Muscle layer of duodenum (tissue), 2 donors: Measurements from ENCODE around the gene PRPF8.

Source experiments
- H3K27ac ChIP-seq: one replicate; pipeline ENCODE4 v1.7.0; 2013; ENCODE audit warnings: mild to moderate bottlenecking, low read length
- H3K27me3 ChIP-seq: one replicate; pipeline ENCODE4 v1.7.0; 2013; ENCODE audit warnings: low read depth, mild to moderate bottlenecking, control low read depth, low read length
- H3K36me3 ChIP-seq, 2 donors: one replicate each; pipeline ENCODE4 v1.7.0; 2013; ENCODE audit warnings: low read length in 2 of 2, control low read depth in 1 of 2, mild to moderate bottlenecking in 1 of 2; ENCODE audit not compliant: insufficient read depth in 2 of 2, control insufficient read depth in 1 of 2
- H3K4me1 ChIP-seq, 2 donors: one replicate each; pipeline ENCODE4 v1.7.0; 2013; ENCODE audit warnings: low read length in 2 of 2, mild to moderate bottlenecking in 2 of 2, control low read depth in 1 of 2, moderate library complexity in 1 of 2; ENCODE audit not compliant: insufficient read depth in 2 of 2, control insufficient read depth in 1 of 2
- H3K4me3 ChIP-seq, 2 donors: one replicate each; pipeline ENCODE4 v1.7.0; 2013; ENCODE audit warnings: low read length in 2 of 2, low read depth in 1 of 2, mild to moderate bottlenecking in 1 of 2
- H3K9me3 ChIP-seq, 2 donors: one replicate each; pipeline ENCODE4 v1.7.0; 2013; ENCODE audit warnings: low read length in 2 of 2, control low read depth in 1 of 2, mild to moderate bottlenecking in 1 of 2; ENCODE audit not compliant: control insufficient read depth in 1 of 2
- donor health status: healthy.

The PRPF8 gene

GRCh38 chr17:1684378-1685189 is at the start of gene PRPF8:
Gene PRPF8, minus strand, starts transcription at chr17:1684867. Its CDS starts 296 bp downstream, at chr17:1684571.
- Histone ChIP-seq H3K27me3 (no peaks in the 10 kb centered on the region), H3K36me3 (peaks cover 30 to 38% of the 10 kb centered on the region in 2 donors), H3K4me3 (peak within 1 kb of the TSS; percentile 79 to 91), H3K4me1 (peaks cover 5 to 24% of the 10 kb centered on the region in 2 donors), H3K27ac (peak within 1 kb of the TSS; percentile 85), H3K9me3 (no peaks in the 10 kb centered on the region)

DNA sequence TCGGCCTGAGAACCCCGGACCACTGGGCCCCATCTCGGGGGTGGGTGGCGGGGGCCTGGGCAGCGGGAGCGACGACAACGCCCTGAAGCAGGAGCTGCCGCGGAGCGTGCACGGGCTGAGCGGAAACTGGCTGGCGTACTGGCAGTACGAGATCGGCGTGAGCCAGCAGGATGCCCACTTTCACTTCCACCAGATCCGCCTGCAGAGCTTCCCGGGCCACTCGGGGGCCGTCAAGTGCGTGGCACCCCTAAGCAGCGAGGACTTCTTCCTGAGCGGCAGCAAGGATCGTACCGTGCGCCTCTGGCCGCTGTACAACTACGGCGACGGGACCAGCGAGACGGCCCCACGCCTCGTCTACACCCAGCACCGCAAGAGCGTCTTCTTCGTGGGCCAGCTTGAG is 49.1 kb upstream of the PRPF8 start:
- peaks cover 0 to 51% of the 10 kb centered on the region in 2 donors for H3K36me3 ChIP-seq
- peaks cover 0 to 12% of the 10 kb centered on the region in 2 donors for H3K4me1 ChIP-seq
- H3K27ac ChIP-seq = no peak overlapping the region
- H3K27me3 ChIP-seq = no peaks in the 10 kb centered on the region
- H3K9me3 ChIP-seq = no peaks in the 10 kb centered on the region
- H3K4me3 ChIP-seq = no peak overlapping the region

DNA sequence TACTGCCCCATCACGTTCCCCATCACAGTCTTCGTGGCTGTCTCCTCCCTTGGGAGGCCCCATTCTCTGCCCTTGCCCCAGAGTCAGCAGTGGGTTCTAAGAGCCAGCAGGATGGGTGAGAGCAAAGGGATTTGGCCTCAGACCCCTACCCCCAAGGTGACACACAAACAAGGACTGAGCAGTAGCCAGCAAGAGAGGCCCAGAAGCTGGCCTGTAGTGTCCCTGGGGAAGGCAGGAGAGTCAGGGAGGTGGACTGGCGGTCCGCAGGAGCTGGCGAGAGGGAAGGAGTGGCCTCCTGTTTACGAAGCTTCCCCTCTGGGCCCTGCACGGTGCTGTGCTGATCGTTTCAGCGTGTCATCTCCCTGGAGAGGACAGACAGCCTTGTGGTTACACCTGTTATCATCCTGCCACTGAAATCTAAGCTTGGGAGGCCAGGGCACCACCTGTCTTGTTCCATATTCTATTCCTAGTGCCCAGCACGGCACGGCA is 48.2 kb upstream of the PRPF8 start:
- peaks cover 0 to 12% of the 10 kb centered on the region in 2 donors for H3K4me1 ChIP-seq
- H3K9me3 ChIP-seq = no peaks in the 10 kb centered on the region
- H3K4me3 ChIP-seq = no peak overlapping the region
- peaks cover 0 to 52% of the 10 kb centered on the region in 2 donors for H3K36me3 ChIP-seq
- H3K27me3 ChIP-seq = no peaks in the 10 kb centered on the region
- H3K27ac ChIP-seq = no peak overlapping the region

DNA sequence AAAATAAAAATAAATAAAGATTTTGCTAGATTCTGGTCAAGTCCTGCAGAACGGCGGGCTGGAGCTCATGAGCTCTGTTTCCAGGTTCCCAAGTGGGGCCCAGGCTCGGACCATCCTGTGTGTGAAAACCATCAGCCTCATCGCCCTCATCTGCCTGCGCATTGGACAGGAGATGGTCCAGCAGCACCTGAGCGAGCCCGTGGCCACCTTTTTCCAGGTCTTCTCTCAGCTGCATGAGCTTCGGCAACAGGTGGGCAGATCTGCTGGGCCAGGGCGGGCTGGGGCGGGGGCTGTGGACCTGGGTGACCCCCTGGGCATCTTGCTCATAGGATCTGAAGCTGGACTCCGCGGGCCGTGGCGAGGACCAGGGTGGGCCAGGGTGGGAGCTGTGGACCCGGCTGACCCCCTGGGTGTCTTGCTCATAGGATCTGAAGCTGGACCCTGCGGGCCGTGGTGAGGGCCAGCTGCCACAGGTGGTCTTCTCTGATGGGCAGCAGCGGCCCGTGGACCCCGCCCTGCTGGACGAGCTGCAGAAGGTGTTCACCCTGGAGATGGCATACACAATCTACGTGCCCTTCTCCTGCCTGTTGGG is 47.7 kb upstream of the PRPF8 start:
- Histone ChIP-seq H3K36me3 (peaks cover 0 to 52% of the 10 kb centered on the region in 2 donors), H3K4me1 (peaks cover 0 to 12% of the 10 kb centered on the region in 2 donors)

GRCh38 chr17:1731194-1731506 is 46.5 kb upstream of the PRPF8 start:
- no peak overlapping the region for H3K27ac ChIP-seq

More for the DNA sequence above, 47.7 kb upstream of the PRPF8 start:
- no peak overlapping the region for H3K27ac ChIP-seq
- no peaks in the 10 kb centered on the region for H3K27me3 ChIP-seq
- H3K4me3 ChIP-seq = no peak overlapping the region
- no peaks in the 10 kb centered on the region for H3K9me3 ChIP-seq

GRCh38 chr17:1730326-1731193 is 45.9 kb upstream of the PRPF8 start:
- Histone ChIP-seq H3K4me3 (peak overlapping the region in 1 of 2 donors; percentile 12), H3K4me1 (peaks cover 0 to 16% of the 10 kb centered on the region in 2 donors), H3K27me3 (no peaks in the 10 kb centered on the region), H3K36me3 (peaks cover 0 to 60% of the 10 kb centered on the region in 2 donors), H3K9me3 (no peaks in the 10 kb centered on the region), H3K27ac (peak overlapping the region; percentile 39)

More at GRCh38 chr17:1731194-1731506, 46.5 kb upstream of the PRPF8 start:
- peaks cover 0 to 58% of the 10 kb centered on the region in 2 donors for H3K36me3 ChIP-seq
- no peaks in the 10 kb centered on the region for H3K9me3 ChIP-seq
- H3K27me3 ChIP-seq = no peaks in the 10 kb centered on the region
- peaks cover 0 to 14% of the 10 kb centered on the region in 2 donors for H3K4me1 ChIP-seq
- H3K4me3 ChIP-seq = no peak overlapping the region

DNA sequence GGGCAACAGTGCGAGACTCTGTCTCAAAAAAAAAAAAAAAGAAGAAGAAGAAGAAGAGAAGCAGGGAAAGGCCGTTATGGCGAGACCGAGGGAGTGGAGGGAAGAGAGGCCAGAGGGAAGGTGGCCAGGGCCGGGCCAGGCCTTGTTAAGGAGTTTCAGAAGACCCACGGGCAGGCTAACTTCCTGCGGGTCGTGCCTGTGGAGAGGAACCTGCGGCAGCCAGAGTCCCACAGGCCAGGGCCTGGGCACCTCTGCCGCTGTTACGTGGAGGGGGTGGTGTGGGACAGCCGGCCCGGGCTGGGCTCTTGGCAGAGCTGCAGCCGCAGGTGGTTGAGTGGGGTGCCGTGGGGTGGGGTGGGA is 45.3 kb upstream of the PRPF8 start:
- Histone ChIP-seq H3K27me3 (no peaks in the 10 kb centered on the region), H3K27ac (no peak overlapping the region), H3K4me1 (peaks cover 0 to 22% of the 10 kb centered on the region in 2 donors), H3K9me3 (no peaks in the 10 kb centered on the region), H3K4me3 (no peak overlapping the region), H3K36me3 (peaks cover 0 to 53% of the 10 kb centered on the region in 2 donors)

- peaks cover 0 to 42% of the 10 kb centered on the region in 2 donors for H3K36me3 ChIP-seq
- H3K4me1 ChIP-seq = peaks cover 0 to 27% of the 10 kb centered on the region in 2 donors
- no peak overlapping the region for H3K4me3 ChIP-seq
- H3K9me3 ChIP-seq = no peaks in the 10 kb centered on the region
- no peaks in the 10 kb centered on the region for H3K27me3 ChIP-seq
- H3K27ac ChIP-seq = no peak overlapping the region
Measured at GRCh38 chr17:1727876-1728630, 43.4 kb upstream of the PRPF8 start.

DNA sequence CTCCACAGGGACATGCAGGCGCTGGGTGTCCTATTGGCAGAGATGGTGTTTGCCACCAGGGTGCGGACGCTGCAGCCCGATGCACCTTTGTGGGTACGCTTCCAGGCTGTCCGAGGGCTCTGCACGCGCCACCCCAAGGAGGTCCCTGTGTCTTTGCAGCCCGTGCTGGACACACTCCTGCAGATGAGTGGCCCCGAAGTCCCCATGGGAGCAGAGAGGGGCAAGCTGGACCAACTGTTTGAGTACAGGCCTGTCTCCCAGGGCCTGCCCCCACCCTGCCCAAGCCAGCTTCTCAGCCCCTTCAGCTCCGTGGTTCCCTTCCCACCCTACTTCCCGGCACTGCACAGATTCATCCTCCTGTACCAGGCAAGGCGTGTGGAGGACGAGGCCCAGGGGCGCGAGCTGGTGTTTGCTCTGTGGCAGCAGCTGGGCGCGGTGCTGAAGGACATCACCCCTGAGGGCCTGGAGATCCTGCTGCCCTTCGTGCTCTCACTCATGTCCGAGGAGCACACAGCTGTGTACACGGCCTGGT is 42.7 kb upstream of the PRPF8 start:
- Histone ChIP-seq H3K4me1 (peaks cover 0 to 27% of the 10 kb centered on the region in 2 donors), H3K27me3 (no peaks in the 10 kb centered on the region), H3K36me3 (peaks cover 0 to 35% of the 10 kb centered on the region in 2 donors), H3K27ac (no peak overlapping the region), H3K4me3 (no peak overlapping the region), H3K9me3 (no peaks in the 10 kb centered on the region)

DNA sequence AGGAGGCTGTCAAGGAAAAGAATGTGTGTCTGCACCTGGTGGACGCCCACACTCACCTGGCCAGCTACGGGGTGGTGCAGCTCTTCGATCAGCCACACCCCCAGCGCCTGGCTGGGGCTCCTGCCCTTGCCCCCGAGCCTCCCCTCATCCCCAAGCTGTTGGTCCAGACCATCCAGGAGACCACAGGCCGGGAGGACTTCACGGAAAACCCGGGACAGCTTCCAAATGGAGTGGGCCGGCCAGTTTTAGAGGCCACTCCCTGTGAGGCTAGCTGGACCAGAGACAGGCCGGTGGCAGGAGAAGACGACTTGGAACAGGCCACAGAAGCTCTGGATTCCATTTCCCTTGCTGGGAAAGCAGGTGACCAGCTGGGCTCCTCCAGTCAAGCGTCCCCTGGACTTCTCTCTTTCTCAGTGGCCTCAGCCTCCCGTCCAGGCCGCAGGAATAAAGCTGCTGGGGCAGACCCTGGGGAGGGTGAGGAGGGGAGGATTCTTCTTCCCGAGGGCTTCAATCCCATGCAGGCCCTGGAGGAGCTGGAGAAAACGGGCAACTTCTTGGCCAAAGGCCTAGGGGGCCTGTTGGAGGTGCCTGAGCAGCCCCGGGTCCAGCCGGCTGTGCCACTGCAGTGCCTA is 42.1 kb upstream of the PRPF8 start:
- no peaks in the 10 kb centered on the region for H3K27me3 ChIP-seq
- no peak overlapping the region for H3K4me3 ChIP-seq
- no peaks in the 10 kb centered on the region for H3K9me3 ChIP-seq
- H3K27ac ChIP-seq = no peak overlapping the region
- peaks cover 0 to 32% of the 10 kb centered on the region in 2 donors for H3K36me3 ChIP-seq
- H3K4me1 ChIP-seq = peaks cover 0 to 27% of the 10 kb centered on the region in 2 donors
